SU-DHL-6 (cell line): ENCODE results near the gene CYP39A1.

ENCODE experiments used
- CTCF ChIP-seq: fragments of 200-600 bp; sonication (generic); IDR thresholded peaks from one replicate; pipeline ENCODE4 v1.5.1; 2017; ENCODE audit warnings: antibody characterized with exemption, mild to moderate bottlenecking, low read length, moderate library complexity; ENCODE audit not compliant: insufficient read depth, poor library complexity, severe bottlenecking
- EZH2phosphoT487 ChIP-seq: fragments of 200-600 bp; sonication (generic), shearing (Covaris generic); conservative IDR thresholded peaks from 2 replicates; pipeline ENCODE4 v1.6.1; 2018; ENCODE audit warnings: mild to moderate bottlenecking, antibody characterized with exemption, low read length, moderate library complexity, mixed read lengths

GRCh38 chr6:46690911-46691451 is 38.4 kb upstream of the CYP39A1 start:
- no peak for TF ChIP-seq CTCF
- TF ChIP-seq EZH2phosphoT487 = no peak
